NCI-H146 (cell line): ENCODE measurements around the gene HELQ.
"Not testable (repeated sequence)": the region's sequence is repeated elsewhere in the genome, so short reads cannot be mapped to it uniquely, and the experiment has no call there.

ENCODE experiments used
- DNase-seq: peaks from one replicate; lab custom pipeline; 2025; lab: John Stamatoyannopoulos, UW

HELQ gene, protein sequence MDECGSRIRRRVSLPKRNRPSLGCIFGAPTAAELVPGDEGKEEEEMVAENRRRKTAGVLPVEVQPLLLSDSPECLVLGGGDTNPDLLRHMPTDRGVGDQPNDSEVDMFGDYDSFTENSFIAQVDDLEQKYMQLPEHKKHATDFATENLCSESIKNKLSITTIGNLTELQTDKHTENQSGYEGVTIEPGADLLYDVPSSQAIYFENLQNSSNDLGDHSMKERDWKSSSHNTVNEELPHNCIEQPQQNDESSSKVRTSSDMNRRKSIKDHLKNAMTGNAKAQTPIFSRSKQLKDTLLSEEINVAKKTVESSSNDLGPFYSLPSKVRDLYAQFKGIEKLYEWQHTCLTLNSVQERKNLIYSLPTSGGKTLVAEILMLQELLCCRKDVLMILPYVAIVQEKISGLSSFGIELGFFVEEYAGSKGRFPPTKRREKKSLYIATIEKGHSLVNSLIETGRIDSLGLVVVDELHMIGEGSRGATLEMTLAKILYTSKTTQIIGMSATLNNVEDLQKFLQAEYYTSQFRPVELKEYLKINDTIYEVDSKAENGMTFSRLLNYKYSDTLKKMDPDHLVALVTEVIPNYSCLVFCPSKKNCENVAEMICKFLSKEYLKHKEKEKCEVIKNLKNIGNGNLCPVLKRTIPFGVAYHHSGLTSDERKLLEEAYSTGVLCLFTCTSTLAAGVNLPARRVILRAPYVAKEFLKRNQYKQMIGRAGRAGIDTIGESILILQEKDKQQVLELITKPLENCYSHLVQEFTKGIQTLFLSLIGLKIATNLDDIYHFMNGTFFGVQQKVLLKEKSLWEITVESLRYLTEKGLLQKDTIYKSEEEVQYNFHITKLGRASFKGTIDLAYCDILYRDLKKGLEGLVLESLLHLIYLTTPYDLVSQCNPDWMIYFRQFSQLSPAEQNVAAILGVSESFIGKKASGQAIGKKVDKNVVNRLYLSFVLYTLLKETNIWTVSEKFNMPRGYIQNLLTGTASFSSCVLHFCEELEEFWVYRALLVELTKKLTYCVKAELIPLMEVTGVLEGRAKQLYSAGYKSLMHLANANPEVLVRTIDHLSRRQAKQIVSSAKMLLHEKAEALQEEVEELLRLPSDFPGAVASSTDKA

DNA sequence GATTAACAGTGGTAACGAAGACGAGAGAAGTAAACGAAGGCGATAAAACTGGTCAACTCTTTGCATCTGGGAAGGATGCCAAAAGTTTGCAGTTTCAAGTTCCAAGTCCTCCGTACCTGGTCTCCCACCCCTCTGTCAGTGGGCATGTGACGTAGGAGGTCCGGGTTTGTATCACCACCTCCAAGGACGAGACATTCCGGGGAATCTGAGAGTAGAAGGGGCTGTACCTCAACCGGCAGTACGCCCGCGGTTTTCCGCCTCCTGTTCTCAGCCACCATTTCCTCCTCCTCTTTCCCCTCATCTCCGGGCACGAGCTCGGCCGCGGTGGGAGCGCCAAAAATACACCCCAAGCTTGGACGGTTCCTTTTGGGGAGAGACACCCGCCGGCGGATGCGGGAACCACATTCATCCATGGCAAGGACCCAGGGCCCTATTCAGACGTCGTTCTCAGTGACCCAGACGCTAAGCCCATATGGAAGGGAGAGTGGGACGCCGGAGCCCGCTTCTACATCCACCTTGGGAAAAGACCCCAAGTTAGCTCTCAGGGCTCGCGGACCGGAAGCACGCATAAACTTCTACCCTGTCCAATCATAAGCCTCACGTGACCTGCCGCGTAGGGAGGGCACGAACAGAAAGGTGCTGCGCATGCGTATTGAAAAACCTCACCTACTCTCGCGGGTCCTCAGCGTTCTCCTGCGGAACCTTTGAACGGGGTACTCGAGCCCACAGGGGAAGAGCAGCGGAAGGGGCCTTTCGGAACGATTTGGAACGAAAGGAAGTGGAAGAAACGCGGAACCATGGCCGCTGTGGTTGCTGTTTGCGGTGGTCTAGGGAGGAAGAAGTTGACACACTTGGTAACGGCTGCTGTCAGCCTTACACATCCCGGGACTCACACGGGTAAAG is at the start of gene HELQ, which contains the start of gene MRPS18C:
HELQ (minus strand) TSS at position 543 of the 903 bp plus-strand sequence; CDS start at position 413, 130 bp downstream.
MRPS18C (plus strand) TSS at position 778 of the 903 bp plus-strand sequence; CDS start at position 798, 20 bp downstream.
- peak; percentile 92 for DNase-seq

DNA sequence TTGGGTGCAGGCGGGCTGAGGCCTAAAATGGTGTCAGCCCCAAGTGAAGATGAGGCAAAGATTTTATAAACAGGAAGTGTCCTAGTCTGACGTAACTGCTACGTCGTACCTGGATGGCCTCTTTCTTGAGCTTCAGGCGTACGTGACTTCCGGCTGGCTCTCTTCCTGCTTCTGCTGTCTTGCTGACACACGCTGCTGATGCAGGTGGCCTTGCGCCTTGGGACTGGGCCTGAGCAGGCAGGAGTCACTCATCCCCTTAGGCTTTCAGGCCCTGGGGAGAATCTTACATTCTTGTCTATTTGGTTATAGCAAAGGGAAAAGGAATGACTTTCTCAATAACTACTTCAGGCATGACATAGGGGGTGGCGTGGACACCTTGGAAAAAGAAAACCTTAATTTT is 49.4 kb upstream of the HELQ start:
- no peak for DNase-seq

DNA sequence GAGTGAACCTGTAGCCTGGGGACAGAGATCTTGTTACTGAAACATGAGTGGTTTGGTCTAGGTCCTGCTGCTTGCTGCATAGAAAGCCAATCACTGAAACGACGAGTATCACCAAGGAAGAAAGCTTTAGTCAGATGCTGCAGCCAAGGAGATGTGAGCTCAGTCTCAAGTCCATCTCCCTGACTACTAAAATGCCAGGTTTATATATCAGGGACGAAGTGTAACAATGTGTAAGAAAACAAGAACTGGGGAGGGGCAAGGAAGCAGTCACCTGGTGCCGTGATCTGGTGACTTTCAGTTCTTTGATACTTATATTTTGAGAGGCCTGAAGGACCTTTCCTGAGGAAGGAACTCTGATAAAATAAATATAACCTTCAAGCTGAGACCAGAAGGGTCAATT is 48.9 kb upstream of the HELQ start:
- no peak for DNase-seq

- no peak for DNase-seq
Observed at GRCh38 chr4:83503974-83504373, 48.4 kb upstream of the HELQ start.

DNA sequence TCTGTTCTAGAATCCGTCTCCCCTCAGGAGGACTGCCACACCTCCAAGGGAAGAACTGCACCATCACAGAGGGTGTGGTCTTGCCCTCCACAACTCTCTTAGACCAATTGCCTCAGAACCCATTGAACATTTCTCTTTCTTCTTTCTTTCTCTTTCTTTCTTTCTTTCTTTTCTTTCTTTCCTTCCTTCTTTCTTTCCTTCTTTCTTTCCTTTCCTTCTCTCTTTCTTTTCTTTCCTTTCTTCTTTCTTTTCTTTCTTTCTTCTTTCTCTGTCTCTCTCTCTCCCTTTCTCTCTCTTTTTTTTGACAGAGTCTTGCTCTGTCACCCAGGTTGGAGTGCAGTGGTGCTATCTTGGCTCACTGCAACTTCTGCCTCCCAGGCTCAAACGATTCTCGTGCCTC is 46.0 kb upstream of the HELQ start:
- DNase-seq, result not testable (repeated sequence)

GRCh38 chr4:83498187-83498586 is 42.6 kb upstream of the HELQ start:
- DNase-seq, result no peak

DNA sequence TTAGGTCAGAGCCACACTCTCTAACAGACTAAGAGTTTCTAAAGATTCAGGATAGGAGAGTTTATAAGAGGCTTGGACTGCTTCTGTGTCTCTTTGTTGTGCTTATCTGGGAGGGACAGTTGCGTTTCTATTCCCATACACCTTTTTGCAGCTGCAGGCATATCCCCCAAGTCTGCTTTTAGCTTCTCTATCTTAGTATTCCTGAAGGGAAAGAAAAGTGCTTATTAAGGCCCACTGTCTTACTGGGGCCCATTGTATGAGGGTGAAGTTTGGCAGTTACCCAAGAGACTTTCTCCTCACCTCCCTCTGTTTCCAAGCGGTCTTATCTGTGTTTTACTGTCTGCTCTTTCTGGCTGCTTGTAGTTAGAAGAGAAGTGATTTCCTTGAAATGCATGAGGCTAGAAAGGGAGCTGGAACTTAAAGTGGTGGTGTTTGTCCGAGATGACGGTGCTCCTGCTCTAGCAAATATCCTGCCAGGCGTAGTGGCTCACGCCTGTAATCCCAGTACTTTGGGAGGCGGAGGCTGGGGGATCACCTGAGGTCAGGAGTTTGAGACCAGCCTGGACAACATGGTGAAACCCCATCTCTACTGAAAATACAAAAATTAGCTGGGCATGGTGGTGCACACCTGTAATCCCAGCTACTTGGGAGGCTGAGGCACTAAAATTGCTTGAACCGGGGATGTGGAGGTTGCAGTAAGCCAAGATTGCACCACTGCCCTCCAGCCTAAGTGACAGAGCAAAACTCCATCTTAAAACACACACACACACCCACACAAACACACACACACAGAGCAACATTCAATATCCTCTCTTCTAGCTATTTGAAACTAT is 40.7 kb upstream of the HELQ start:
- DNase-seq, result not testable (repeated sequence)

DNA sequence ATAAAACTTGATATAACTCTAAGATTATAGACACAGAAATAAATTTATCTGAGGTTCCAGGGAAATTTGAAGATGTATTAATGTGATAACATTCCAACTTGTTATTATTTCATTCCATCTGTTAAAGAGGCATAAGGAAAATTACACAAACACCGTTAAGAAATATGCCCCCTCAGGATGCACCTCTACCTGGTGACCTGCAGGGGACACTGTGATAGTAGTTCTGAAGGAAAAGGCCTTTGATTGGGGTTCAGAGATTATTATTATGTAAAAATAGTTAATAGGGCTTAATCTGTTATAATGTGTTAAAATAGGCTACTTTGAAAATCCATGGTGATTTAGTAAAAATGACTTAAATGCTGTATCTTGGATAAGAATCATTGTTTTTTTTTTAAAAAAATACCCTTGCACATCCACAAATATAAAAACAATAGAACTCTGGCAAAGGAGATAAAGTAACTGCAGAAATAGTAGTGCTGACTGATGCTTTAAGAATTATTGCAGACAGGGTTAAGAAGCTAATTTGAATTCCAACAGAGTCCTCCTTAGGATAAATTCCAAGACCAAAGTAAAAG is 35.3 kb upstream of the HELQ start:
- DNase-seq, result no peak

DNA sequence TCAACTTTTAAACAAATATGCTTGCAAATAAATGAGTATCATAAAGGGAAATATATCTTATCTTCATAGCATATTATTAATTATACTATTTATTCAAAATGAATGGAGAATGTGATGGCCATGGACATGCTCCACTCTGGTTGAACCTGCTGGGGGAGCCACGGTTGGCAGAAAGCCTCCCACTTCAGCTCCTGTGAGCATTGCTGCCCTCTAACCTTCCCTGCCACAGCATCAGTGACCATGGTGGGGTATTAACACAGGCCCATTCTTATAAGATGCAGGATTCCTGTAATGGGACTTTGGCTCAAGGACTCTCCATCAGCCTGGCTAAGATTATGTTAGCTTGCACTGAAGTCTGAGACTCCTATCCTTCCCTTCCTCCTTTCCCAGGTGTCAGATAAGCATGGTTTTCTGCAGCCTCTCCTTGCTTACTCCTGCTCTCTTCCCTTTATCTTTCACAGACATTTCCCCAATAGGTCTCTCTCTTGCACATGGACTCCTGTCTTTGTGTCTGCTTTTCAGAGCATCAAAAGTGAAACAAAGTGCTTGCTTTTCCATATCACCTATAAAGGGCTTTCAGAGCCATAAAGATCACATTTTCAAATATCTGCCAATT is 34.2 kb upstream of the HELQ start:
- no peak for DNase-seq

DNA sequence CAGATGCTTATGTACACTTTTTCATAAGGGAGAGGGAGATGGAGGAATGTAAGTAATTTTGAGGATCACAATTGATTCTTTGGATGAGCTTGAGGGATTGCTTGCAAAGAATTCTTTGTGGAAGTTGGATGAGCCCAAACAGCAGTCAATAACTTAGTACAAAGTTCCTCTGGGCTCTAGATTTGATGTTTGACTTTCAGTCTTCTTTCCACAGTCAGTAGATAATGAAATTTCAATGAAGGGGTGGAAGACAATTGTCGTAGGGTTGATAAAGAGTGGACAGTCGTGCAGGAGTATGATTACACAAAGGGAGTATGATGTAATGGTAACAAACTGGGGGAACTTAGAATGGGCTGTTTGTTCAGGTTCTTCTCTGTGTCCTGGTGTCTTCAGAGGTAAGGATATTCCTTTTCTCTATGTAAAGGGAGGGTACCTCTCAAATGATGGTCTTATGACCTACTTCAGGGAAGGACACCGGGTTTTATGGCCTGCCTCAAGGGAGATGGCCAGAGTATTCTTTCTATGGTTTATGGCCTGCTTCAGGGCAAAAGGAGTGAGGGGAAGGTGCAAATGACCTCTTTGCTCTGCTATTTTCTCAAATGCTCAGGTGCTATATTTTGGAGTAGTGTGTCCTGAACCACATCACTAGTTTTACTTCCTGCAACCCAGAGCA is 31.0 kb upstream of the HELQ start:
- DNase-seq, result no peak

DNA sequence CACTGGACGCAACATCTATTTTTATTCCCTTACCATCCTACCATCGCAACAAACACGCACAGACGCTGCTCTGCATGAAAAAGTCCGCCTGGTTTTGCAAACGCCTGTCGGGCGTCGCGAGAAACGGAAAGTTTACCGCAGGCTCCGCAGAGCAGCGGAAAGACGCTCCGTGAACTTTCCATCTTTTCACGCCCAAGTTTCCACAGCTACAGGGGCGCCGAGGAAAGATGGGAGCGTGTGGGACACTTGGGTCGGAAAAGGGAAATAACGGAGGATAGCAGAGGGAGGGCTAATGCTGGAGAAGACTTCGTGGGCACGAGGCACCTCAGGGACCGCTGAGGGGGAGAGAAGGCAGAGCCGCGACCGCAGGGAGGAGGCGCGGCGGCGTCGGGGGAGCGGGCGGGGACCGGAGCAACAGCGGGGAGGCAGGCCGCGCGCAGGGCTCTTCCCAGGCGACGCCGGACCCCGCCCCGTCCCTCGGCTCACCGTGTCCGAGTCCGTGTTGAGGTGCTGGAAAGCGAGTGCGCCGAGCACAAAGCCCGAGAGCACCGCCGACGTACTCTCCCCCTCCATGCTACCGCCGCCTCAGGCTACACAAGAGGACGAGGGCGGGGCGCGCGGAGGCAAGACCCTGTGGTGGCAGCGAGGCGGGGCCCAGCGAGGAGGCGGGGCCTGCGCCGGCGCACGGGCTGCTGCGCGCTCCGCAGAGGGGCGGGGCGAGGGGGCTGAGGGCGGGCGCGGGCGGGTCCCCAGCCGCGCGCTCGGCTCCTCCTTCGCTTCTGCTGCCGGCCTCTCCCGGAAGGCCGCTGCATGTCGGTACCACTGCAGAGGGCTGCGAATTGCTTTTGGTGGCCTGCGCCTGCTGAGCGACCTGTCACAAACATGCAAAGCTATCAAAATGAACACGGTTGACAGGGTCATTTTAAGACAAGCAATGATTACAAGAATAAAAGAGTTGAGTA is 29.2 kb upstream of the HELQ start, which contains the start of gene ABRAXAS1:
ABRAXAS1 (minus strand) TSS at position 601 of the 962 bp plus-strand sequence; CDS start at position 573, 28 bp downstream.
- DNase-seq, result peak; percentile 86

DNA sequence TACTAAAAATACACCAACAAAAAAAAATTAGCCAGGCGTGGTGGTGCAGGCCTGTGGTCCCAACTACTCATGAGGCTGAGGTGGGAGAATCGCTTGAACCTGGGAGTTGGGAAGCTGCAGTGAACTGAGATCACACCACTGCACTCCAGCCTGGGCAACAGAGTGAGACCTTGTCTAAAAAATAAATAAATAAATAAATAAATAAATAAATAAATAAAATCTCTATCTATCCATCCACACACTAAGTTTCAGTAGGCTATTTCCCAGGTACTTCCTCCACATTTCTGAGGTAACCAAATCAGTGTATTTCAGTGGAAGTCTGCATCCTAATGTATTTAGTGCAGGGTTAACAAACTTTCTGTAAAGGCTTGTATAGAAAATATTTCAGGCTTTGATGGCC is 18.3 kb upstream of the HELQ start:
- DNase-seq, result no peak

- DNase-seq, result no peak
Observed at GRCh38 chr4:83473423-83473822, 17.8 kb upstream of the HELQ start.

DNA sequence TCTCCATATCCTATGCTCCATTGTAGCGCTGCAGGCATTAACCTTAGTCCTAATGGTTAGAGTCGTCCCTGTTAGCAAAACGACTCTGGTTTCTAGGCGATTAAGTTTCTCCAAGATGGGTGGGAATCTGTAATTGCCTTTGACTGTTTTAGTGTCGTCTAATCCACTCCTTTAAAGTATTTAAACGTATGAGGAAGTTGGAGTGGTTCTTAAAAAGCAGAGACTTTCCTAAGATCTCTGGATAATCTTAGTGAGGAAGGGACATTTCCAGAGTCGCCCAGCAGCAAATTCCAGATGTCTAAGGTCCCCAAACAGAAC is 520 bp upstream of the HELQ start:
- no peak for DNase-seq

GRCh38 chr4:83454686-83455085 is 937 bp downstream of the HELQ start:
- DNase-seq, result no peak

DNA sequence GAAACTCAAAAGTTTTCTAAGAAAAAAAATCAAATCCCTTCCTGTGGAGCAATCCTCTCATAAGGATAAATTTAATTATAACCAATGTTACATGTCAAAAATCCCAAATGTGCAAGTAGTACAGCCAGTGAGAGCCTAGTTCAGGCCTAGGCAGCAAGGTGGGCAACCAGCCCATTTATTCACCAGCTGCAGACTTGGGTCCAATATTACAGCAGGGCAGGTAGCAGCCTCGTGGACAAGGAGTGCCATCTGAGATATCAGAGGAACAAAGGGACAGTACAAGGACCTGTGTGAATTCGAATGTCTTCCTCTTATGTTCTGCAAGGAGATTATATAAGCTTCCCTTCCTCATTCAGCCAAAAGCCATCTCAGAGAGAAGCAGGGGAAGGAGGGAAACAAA is 6.6 kb downstream of the HELQ start:
- no peak for DNase-seq

GRCh38 chr4:83440899-83441298 is 14.7 kb downstream of the HELQ start:
- no peak for DNase-seq
